GM10266 (cell line): ENCODE data around the gene KCTD14.

ENCODE experiments used
- DNase-seq: peaks from one replicate; pipeline ENCODE4 v3.0.0; 2012; ENCODE audit errors: extremely low spot score
- CTCF ChIP-seq: IDR thresholded peaks from 2 replicates; pipeline ENCODE4 v1.5.1; 2012; ENCODE audit warnings: mild to moderate bottlenecking, low read depth; ENCODE audit not compliant: control insufficient read depth, insufficient read depth; ENCODE audit errors: missing control alignments

Gene KCTD14

GRCh38 chr11:78057462-78058055, 34.5 kb upstream of the KCTD14 start:
- TF ChIP-seq CTCF: no peak
- DNase-seq: no peak

- no peak for DNase-seq
- TF ChIP-seq CTCF: no peak
Measured at GRCh38 chr11:78056093-78056492, 33.0 kb upstream of the KCTD14 start.

- TF ChIP-seq CTCF: no peak
- no peak for DNase-seq
Measured at GRCh38 chr11:78054971-78055370, 31.9 kb upstream of the KCTD14 start.

GRCh38 chr11:78050964-78051831, 28.1 kb upstream of the KCTD14 start:
- no peak for TF ChIP-seq CTCF
- no peak for DNase-seq

GRCh38 chr11:78049348-78049747, 26.3 kb upstream of the KCTD14 start:
- no peak for DNase-seq
- no peak for TF ChIP-seq CTCF

- no peak for DNase-seq
- TF ChIP-seq CTCF: no peak
Measured at GRCh38 chr11:78048561-78048960, 25.5 kb upstream of the KCTD14 start.

- DNase-seq: no peak
- TF ChIP-seq CTCF: no peak
Measured at GRCh38 chr11:78046486-78046854, 23.4 kb upstream of the KCTD14 start.
